ENCODE measurements around the gene PDE3A. TPM values are rescaled to one million over a fixed set of nuclear protein-coding genes. Genes with fewer than 3 reads are reported as not detected.

Gene PDE3A
- total RNA-seq, 6 experiments from 2014 or later = 0.02 to 0.07 (median 0.03) TPM; not detected in 3

GRCh38 chr12:20490213-20490612 is 121.9 kb downstream of the PDE3A start:
- Mint-ChIP-seq H3K4me1 (ENCODE audit: low read depth) (peaks cover 93% of the 10 kb centered on the region), H3K4me3 (no peak overlapping the region), H3K27me3 (ENCODE audit: insufficient read depth) (peaks cover 3% of the 10 kb centered on the region), H3K27ac (peak overlapping the region; percentile 10; the same call in 1 of the 2 replicates), H3K36me3 (ENCODE audit: low read depth) (peaks cover 14% of the 10 kb centered on the region; the same call in 1 of the 2 replicates), H3K9me3 (no peaks in the 10 kb centered on the region)
- no peak for TF ChIP-seq CTCF (IDR thresholded peaks at IDR 0.05)
- DNase-seq = peak; percentile 29

- Mint-ChIP-seq H3K4me3 (no peak overlapping the region), H3K27me3 (ENCODE audit: insufficient read depth) (peaks cover 3% of the 10 kb centered on the region), H3K36me3 (ENCODE audit: low read depth) (peaks cover 14% of the 10 kb centered on the region; the same call in 1 of the 2 replicates), H3K9me3 (no peaks in the 10 kb centered on the region), H3K27ac (peak overlapping the region; percentile 77; the same call in 1 of the 2 replicates), H3K4me1 (ENCODE audit: low read depth) (peaks cover 94% of the 10 kb centered on the region)
- 0 out of 2 replicates have a peak, but pooled peaks have one; percentile 10 for TF ChIP-seq CTCF (IDR thresholded peaks at IDR 0.05)
- no peak for DNase-seq
These were observed 123.0 kb downstream of the PDE3A start for GRCh38 chr12:20491290-20491689.

GRCh38 chr12:20492251-20492760 is 124.0 kb downstream of the PDE3A start:
- H3K4me3 Mint-ChIP-seq = peak overlapping the region; percentile 80
- peak overlapping the region; percentile 77 for H3K27ac Mint-ChIP-seq
- H3K36me3 Mint-ChIP-seq (ENCODE audit: low read depth) = peaks cover 14% of the 10 kb centered on the region; the same call in 1 of the 2 replicates
- H3K9me3 Mint-ChIP-seq = no peaks in the 10 kb centered on the region
- H3K4me1 Mint-ChIP-seq (ENCODE audit: low read depth) = peaks cover 84% of the 10 kb centered on the region
- H3K27me3 Mint-ChIP-seq (ENCODE audit: insufficient read depth) = peaks cover 3% of the 10 kb centered on the region
- DNase-seq = peak; percentile 72
- TF ChIP-seq CTCF (IDR thresholded peaks at IDR 0.05) = no peak

- peak overlapping the region; percentile 46 for H3K4me3 Mint-ChIP-seq
- H3K27me3 Mint-ChIP-seq (ENCODE audit: insufficient read depth) = peaks cover 3% of the 10 kb centered on the region
- peaks cover 14% of the 10 kb centered on the region; the same call in 1 of the 2 replicates for H3K36me3 Mint-ChIP-seq (ENCODE audit: low read depth)
- peak; percentile 15 for DNase-seq
- peaks cover 71% of the 10 kb centered on the region for H3K4me1 Mint-ChIP-seq (ENCODE audit: low read depth)
- TF ChIP-seq CTCF (IDR thresholded peaks at IDR 0.05) = no peak
- peak overlapping the region; percentile 31; the same call in 1 of the 2 replicates for H3K27ac Mint-ChIP-seq
- no peaks in the 10 kb centered on the region for H3K9me3 Mint-ChIP-seq
These were observed 125.6 kb downstream of the PDE3A start for GRCh38 chr12:20493934-20494333.

- peaks cover 3% of the 10 kb centered on the region for H3K27me3 Mint-ChIP-seq (ENCODE audit: insufficient read depth)
- H3K27ac Mint-ChIP-seq = no peak overlapping the region
- H3K9me3 Mint-ChIP-seq = no peaks in the 10 kb centered on the region
- DNase-seq = peak; percentile 12
- H3K4me1 Mint-ChIP-seq (ENCODE audit: low read depth) = peaks cover 63% of the 10 kb centered on the region
- H3K4me3 Mint-ChIP-seq = peak overlapping the region; percentile 29; the same call in 1 of the 2 replicates
- TF ChIP-seq CTCF (IDR thresholded peaks at IDR 0.05) = no peak
- peaks cover 14% of the 10 kb centered on the region; the same call in 1 of the 2 replicates for H3K36me3 Mint-ChIP-seq (ENCODE audit: low read depth)
These were observed 126.5 kb downstream of the PDE3A start for GRCh38 chr12:20494851-20495250.

Measured in HFFc6 (cell line).